ENCODE measurements around the gene POM121L2. TPM values are rescaled to one million over a fixed set of nuclear protein-coding genes. Genes with fewer than 3 reads are reported as not detected.
A peak's percentile ranks its signal among the peaks of the same experiment; 100 is the strongest.

POM121L2 gene
- total and polyA plus RNA-seq, 9 of the 15 experiments (the other 6 are each of a cell fraction or from before 2014, with no cell fraction given) = 0.23 to 0.45 TPM; not detected in 7

DNA sequence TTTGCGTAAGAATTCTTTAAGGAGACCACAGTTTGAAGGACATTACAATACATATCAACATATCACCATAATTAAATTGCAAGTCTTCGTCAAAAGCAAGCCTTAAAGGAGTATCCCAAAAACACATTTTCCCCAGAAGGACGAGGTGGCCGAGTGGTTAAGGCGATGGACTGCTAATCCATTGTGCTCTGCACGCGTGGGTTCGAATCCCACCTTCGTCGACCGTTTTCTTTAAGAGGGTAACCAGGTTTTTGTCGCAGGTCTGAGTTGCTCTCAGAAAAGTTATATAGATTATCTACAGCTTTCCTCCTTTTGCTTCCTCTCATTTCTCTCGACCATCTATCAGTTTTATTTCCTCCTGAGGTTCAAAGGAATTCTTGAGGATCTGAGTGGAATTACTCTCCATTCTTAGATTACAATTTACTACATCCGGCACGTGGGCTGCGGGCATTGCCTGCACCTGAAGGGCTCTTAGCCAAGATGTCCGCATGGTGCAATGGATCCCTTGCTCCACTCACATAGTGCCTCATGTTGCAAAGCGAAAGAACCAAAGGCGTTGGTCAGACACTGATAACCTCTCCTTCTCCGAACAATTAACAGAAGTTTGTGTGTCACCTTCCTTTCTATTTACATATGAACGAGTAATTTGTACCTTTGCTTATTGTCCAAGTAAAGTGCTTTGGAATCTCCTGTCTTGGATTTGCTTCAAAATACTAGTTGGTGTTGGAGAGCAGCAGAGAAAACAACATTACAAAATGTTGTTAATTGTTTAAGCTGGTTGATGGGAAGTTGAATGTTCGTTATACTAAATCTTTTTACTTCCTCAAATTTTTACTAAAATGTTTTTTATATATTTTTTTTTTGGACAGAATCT, 14.0 kb downstream of the POM121L2 start (continued):
- no peak for TF ChIP-seq ZNF184 (CRISPR knock-in tag; IDR thresholded peaks at IDR 0.05)
- no peak for TF ChIP-seq MITF (IDR thresholded peaks at IDR 0.05)
- TF ChIP-seq ZBTB11 (CRISPR knock-in tag; IDR thresholded peaks at IDR 0.05) = no peak
- 0 out of 4 replicates have a peak, but pooled peaks of 1 of the 2 experiments have one; percentile 28 for TF ChIP-seq UBTF (IDR thresholded peaks at IDR 0.05; ENCODE audit: borderline replicate concordance in 1 of 2, low read depth in 2 of 2, low read length in 2 of 2)
- TF ChIP-seq ZNF12 (CRISPR knock-in tag; IDR thresholded peaks at IDR 0.05) = no peak
- TF ChIP-seq MEF2D (tag; conservative IDR thresholded peaks at IDR 0.05; ENCODE audit: low read depth) = peak; percentile 19; the same call in 1 of the 2 replicates
- TF ChIP-seq L3MBTL2 (IDR thresholded peaks at IDR 0.05) = peak; percentile 98
- no peak for TF ChIP-seq THRA (IDR thresholded peaks at IDR 0.05)
- no peak for TF ChIP-seq ZNF165 (CRISPR knock-in tag; IDR thresholded peaks at IDR 0.05; ENCODE audit: borderline replicate concordance)
- no peak for TF ChIP-seq RBM17 (IDR thresholded peaks at IDR 0.05; ENCODE audit: borderline replicate concordance, low read depth, low read length)
- TF ChIP-seq RFX7 (CRISPR knock-in tag; IDR thresholded peaks at IDR 0.05) = no peak
- peak; percentile 66 for TF ChIP-seq RB1 (IDR thresholded peaks at IDR 0.05; ENCODE audit: low read depth)
- peak; percentile 52; the same call in 1 of the 2 replicates for TF ChIP-seq HNRNPL (IDR thresholded peaks at IDR 0.05; ENCODE audit: low read depth, low read length)
- peak; percentile 74 for TF ChIP-seq EP300 (IDR thresholded peaks at IDR 0.05; ENCODE audit: low read length)
- no peak for TF ChIP-seq MCM2 (IDR thresholded peaks at IDR 0.05; ENCODE audit: low read depth)
- TF ChIP-seq SP1 (CRISPR knock-in tag; IDR thresholded peaks at IDR 0.05) = peak; percentile 55; the same call in 1 of the 2 replicates
- TF ChIP-seq ZNF324 (CRISPR knock-in tag; IDR thresholded peaks at IDR 0.05) = no peak
- TF ChIP-seq SMAD3 (CRISPR knock-in tag; conservative IDR thresholded peaks at IDR 0.05) = no peak
- TF ChIP-seq TCF7 (IDR thresholded peaks at IDR 0.05; ENCODE audit: borderline replicate concordance) = no peak
